A673 (cell line): ENCODE results near the gene GLB1L2. TPM values are rescaled to one million over a fixed set of nuclear protein-coding genes. Genes with fewer than 3 reads are reported as not detected.

Experiments
- BruUV-seq: library from RNA; stranded (reverse); fragments of 400-500 nt; replicated peaks from 2 replicates; lab custom pipeline; 2021; lab: Mats Ljungman, UMichigan
- CTCF ChIA-PET: fragments of 300-600 bp; sonication (Branson Sonifier 250); formaldehyde crosslinking; loops from one replicate; lab custom pipeline; 2022; ENCODE audit warnings: antibody characterized with exemption; lab: Charles Lee
- POLR2A ChIA-PET: fragments of 300-600 bp; sonication (Branson Sonifier 250); formaldehyde crosslinking; loops from one replicate; lab custom pipeline; 2022; ENCODE audit warnings: antibody characterized with exemption; ENCODE audit not compliant: low non-redundant PET; lab: Charles Lee
- DNase-seq: peaks from one replicate; pipeline ENCODE4 v3.0.0-alpha.2; 2015; ENCODE audit warnings: low spot score
- H3K27ac ChIP-seq: fragments of 200-600 bp; sonication (generic); 2 replicates; pipeline ENCODE4 v1.5.1; 2016; ENCODE audit warnings: mixed run types, low read depth, mild to moderate bottlenecking, mixed read lengths, antibody characterized with exemption, low read length; ENCODE audit not compliant: poor library complexity, severe bottlenecking
- H3K27me3 ChIP-seq: fragments of 200-600 bp; sonication (generic); replicated peaks from 2 replicates; pipeline ENCODE4 v1.6.1; 2017; ENCODE audit warnings: mixed run types, low read depth, mild to moderate bottlenecking, mixed read lengths, antibody characterized with exemption, low read length; ENCODE audit not compliant: insufficient read depth, poor library complexity
- H3K36me3 ChIP-seq: fragments of 200-600 bp; sonication (generic); 2 replicates; pipeline ENCODE4 v1.6.1; 2016; ENCODE audit warnings: mixed run types, mild to moderate bottlenecking, mixed read lengths, antibody characterized with exemption, low read length; ENCODE audit not compliant: insufficient read depth, poor library complexity, severe bottlenecking
- H3K4me1 ChIP-seq: fragments of 200-600 bp; sonication (generic); 2 replicates; pipeline ENCODE4 v1.6.1; 2017; ENCODE audit warnings: mixed run types, mild to moderate bottlenecking, mixed read lengths, antibody characterized with exemption, low read length; ENCODE audit not compliant: insufficient read depth, poor library complexity, severe bottlenecking
- H3K4me3 ChIP-seq: fragments of 200-600 bp; sonication (generic); 2 replicates; pipeline ENCODE4 v1.5.1; 2016; ENCODE audit warnings: low read depth, mixed run types, mild to moderate bottlenecking, mixed read lengths, low read length; ENCODE audit not compliant: poor library complexity, severe bottlenecking
- H3K9me3 ChIP-seq: fragments of 200-600 bp; sonication (generic); 2 replicates; pipeline ENCODE4 v1.6.1; 2016; ENCODE audit warnings: mixed run types, low read depth, mild to moderate bottlenecking, mixed read lengths, antibody characterized with exemption, low read length; ENCODE audit not compliant: poor library complexity, severe bottlenecking
- EZH2 ChIP-seq: fragments of 200-600 bp; sonication (generic); IDR thresholded peaks from 2 replicates; pipeline ENCODE4 v1.6.1; 2017; ENCODE audit warnings: borderline replicate concordance, low read depth, mild to moderate bottlenecking, mixed read lengths, antibody characterized with exemption, low read length; ENCODE audit not compliant: poor library complexity, severe bottlenecking
- intact Hi-C: fragments of 100-400 bp; cut with micrococcal nuclease; formaldehyde crosslinking; loops from one replicate; pipeline ENCODE4 v1.10.0; 2022; ENCODE audit not compliant: unreplicated experiment
- total RNA-seq: library from RNA; stranded (reverse); gene quantifications from 2 replicates; pipeline ENCODE4 v1.2.3, GENCODE V29; 2021
- TF ChIP-seq, protein P1 (sequence below): fragments of 300-800, 200-600 bp; sonication (generic); conservative IDR thresholded peaks from 2 replicates; pipeline ENCODE4 v1.5.1; 2017; ENCODE audit warnings: low read depth, mild to moderate bottlenecking, antibody characterized with exemption, low read length, moderate library complexity, mixed read lengths

The GLB1L2 gene
- total RNA-seq, 1 experiment from 2014 or later, result 22.6 TPM

DNA sequence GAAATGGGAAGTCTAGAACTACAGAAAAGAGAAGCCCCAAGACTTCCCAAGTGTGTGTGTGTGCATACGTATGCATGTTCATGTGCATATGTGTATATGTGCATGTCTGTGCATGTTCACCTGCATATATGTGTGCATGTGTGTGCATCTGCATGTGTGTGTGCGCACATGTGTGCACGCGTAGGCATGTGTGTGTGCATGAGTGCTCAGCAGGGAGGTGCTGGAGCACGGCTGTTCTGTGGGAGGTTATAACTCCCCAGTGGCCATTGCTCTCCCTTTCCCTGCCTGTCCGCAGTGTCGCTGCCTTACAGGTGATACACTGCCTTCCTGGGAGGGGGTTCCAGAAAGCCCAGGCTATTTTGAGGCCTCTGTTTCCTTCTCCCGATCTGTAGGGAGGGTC lies 50.5 kb downstream of the GLB1L2 start:
- intact Hi-C loops, result no loop called here
- no TSS peak for BruUV-seq
- Histone ChIP-seq H3K4me1 (no peaks in the 10 kb centered on the region), H3K27ac (no peak overlapping the region), H3K4me3 (no peak overlapping the region), H3K9me3 (no peaks in the 10 kb centered on the region), H3K27me3 (no peaks in the 10 kb centered on the region), H3K36me3 (no peaks in the 10 kb centered on the region)
- DNase-seq, result no peak
- CTCF ChIA-PET, result no interaction called here
- POLR2A ChIA-PET, result no interaction called here
- TF ChIP-seq EZH2, result no peak
- TF ChIP-seq, protein P1, sequence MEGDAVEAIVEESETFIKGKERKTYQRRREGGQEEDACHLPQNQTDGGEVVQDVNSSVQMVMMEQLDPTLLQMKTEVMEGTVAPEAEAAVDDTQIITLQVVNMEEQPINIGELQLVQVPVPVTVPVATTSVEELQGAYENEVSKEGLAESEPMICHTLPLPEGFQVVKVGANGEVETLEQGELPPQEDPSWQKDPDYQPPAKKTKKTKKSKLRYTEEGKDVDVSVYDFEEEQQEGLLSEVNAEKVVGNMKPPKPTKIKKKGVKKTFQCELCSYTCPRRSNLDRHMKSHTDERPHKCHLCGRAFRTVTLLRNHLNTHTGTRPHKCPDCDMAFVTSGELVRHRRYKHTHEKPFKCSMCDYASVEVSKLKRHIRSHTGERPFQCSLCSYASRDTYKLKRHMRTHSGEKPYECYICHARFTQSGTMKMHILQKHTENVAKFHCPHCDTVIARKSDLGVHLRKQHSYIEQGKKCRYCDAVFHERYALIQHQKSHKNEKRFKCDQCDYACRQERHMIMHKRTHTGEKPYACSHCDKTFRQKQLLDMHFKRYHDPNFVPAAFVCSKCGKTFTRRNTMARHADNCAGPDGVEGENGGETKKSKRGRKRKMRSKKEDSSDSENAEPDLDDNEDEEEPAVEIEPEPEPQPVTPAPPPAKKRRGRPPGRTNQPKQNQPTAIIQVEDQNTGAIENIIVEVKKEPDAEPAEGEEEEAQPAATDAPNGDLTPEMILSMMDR, result no peak

GRCh38 chr11:134382830-134383229 lies 51.0 kb downstream of the GLB1L2 start:
- POLR2A ChIA-PET, result no interaction called here
- DNase-seq, result no peak
- intact Hi-C loops, result no loop called here
- Histone ChIP-seq H3K27me3 (no peaks in the 10 kb centered on the region), H3K9me3 (no peaks in the 10 kb centered on the region), H3K4me3 (no peak overlapping the region), H3K4me1 (no peaks in the 10 kb centered on the region), H3K27ac (no peak overlapping the region), H3K36me3 (no peaks in the 10 kb centered on the region)
- CTCF ChIA-PET, result no interaction called here
- TF ChIP-seq EZH2, result no peak
- TF ChIP-seq, protein P1, result no peak
- no TSS peak for BruUV-seq

- ChIA-PET POLR2A (no interaction called here), CTCF (no interaction called here)
- BruUV-seq, result no TSS peak
- H3K4me1 ChIP-seq, result no peaks in the 10 kb centered on the region
- DNase-seq, result no peak
- H3K27ac ChIP-seq, result no peak overlapping the region
- intact Hi-C loops, result no loop called here
- H3K9me3 ChIP-seq, result no peaks in the 10 kb centered on the region
- no peaks in the 10 kb centered on the region for H3K27me3 ChIP-seq
- H3K36me3 ChIP-seq, result no peaks in the 10 kb centered on the region
- no peak overlapping the region for H3K4me3 ChIP-seq
- no peak for TF ChIP-seq EZH2
- TF ChIP-seq, protein P1, result no peak
Measured at GRCh38 chr11:134383576-134384221, 51.9 kb downstream of the GLB1L2 start.
